Kidney (tissue), 14 donors: ENCODE measurements around the gene BZW2. TPM values are rescaled to one million over a fixed set of nuclear protein-coding genes. Genes with fewer than 3 reads are reported as not detected.

Experiments
- DNase-seq, 5 donors: peaks; one replicate each; pipeline ENCODE4 v3.0.0-alpha.2; 2013 to 2020
- FAIRE-seq: peaks from 2 replicates; lab custom pipeline; 2012; peaks lifted over from hg19 to GRCh38; lab: Jason Lieb, UNC
- H3K27ac ChIP-seq, 2 donors: one replicate each; pipeline ENCODE4 v1.7.0; 2013; ENCODE audit warnings: low read depth in 2 of 2, low read length in 2 of 2, inconsistent platforms in 1 of 2
- H3K27me3 ChIP-seq: one replicate; pipeline ENCODE4 v1.7.1; 2013; ENCODE audit warnings: low read length, inconsistent platforms; ENCODE audit not compliant: control insufficient read depth, insufficient read depth
- H3K36me3 ChIP-seq, 3 donors: one replicate each; pipeline versions ENCODE4 v1.7.0 to v1.7.1; 2013; ENCODE audit warnings: low read length in 3 of 3, control low read depth in 1 of 3, inconsistent platforms in 1 of 3; ENCODE audit not compliant: insufficient read depth in 3 of 3, control insufficient read depth in 2 of 3
- H3K4me1 ChIP-seq, 3 donors: one replicate each; pipeline versions ENCODE4 v1.7.0 to v1.7.1; 2013; ENCODE audit warnings: low read length in 3 of 3, inconsistent platforms in 1 of 3, low read depth in 1 of 3; ENCODE audit not compliant: control insufficient read depth in 2 of 3, insufficient read depth in 2 of 3
- H3K4me3 ChIP-seq, 3 donors: one replicate each; pipeline versions ENCODE4 v1.7.0 to v1.8.1; 2013; ENCODE audit warnings: low read length in 3 of 3, control low read depth in 1 of 3, inconsistent platforms in 1 of 3
- H3K9ac ChIP-seq, 3 donors: one replicate each; pipeline versions ENCODE4 v1.7.0 to v1.7.1; 2013; ENCODE audit warnings: low read length in 3 of 3, control low read depth in 1 of 3, inconsistent platforms in 1 of 3
- H3K9me3 ChIP-seq, 3 donors: one replicate each; pipeline versions ENCODE4 v1.7.0 to v1.7.1; 2013; ENCODE audit warnings: low read length in 3 of 3, control low read depth in 1 of 3, inconsistent platforms in 1 of 3; ENCODE audit not compliant: control insufficient read depth in 2 of 3, insufficient read depth in 1 of 3
- CTCF ChIP-seq: IDR thresholded peaks from 3 replicates; pipeline ENCODE4 v1.5.1; 2012; ENCODE audit warnings: mild to moderate bottlenecking, moderate library complexity, borderline replicate concordance; ENCODE audit not compliant: insufficient read depth; ENCODE audit errors: extremely low read depth
- intact Hi-C: fragments of 100-400 bp; cut with DNase I; formaldehyde crosslinking; loops from one replicate; pipeline ENCODE4 v1.11.1; 2022
- polyA plus RNA-seq: library from polyadenylated mRNA; stranded (reverse); fragments of 350-450 nt; fragmentation: Illumina TruSeq; extraction: RNeasy Lipid Tissue Mini Kit (QIAGEN cat#74804); gene quantifications from one replicate; pipeline ENCODE4 v1.2.3, GENCODE V29; 2014; ENCODE audit warnings: low read depth, low replicate concordance; ENCODE audit not compliant: insufficient read depth
- total RNA-seq: library from RNA; stranded (reverse); fragmentation: NEBNext Ultra II Directional; extraction: Animal tissue kit (Norgen Biotek cat#: 25700); gene quantifications from one replicate; pipeline ENCODE4 v1.2.1, GENCODE V29; 2021
- donor health status: control.
- donor health status: control.
- donor health status: control.
- donor health status: control.
- donor health status: control.
- donor health status: DM: yes; HTN: yes; CAD: no.
- donor health status: Normal renal cell carcinoma (clear cell type).

Gene BZW2
- total and polyA plus RNA-seq, 2 donors from 2014 or later, result 24.8 to 49.1 TPM

GRCh38 chr7:16637379-16637778, 8.6 kb upstream of the BZW2 start:
- intact Hi-C loops, result no loop called here
- Histone ChIP-seq H3K27ac (no peak overlapping the region), H3K27me3 (no peaks in the 10 kb centered on the region), H3K4me3 (no peak overlapping the region), H3K9ac (no peak overlapping the region), H3K4me1 (peaks cover 0 to 5% (median 0%) of the 10 kb centered on the region in 3 donors), H3K36me3 (no peaks in the 10 kb centered on the region), H3K9me3 (no peaks in the 10 kb centered on the region)
- TF ChIP-seq CTCF, result no peak
- FAIRE-seq, result no peak
- DNase-seq, result no peak

GRCh38 chr7:16638282-16639280, 7.4 kb upstream of the BZW2 start:
- intact Hi-C loops, result no loop called here
- H3K27me3 ChIP-seq, result no peaks in the 10 kb centered on the region
- peaks cover 0 to 10% (median 0%) of the 10 kb centered on the region in 3 donors for H3K4me1 ChIP-seq
- H3K36me3 ChIP-seq, result no peaks in the 10 kb centered on the region
- no peaks in the 10 kb centered on the region for H3K9me3 ChIP-seq
- H3K9ac ChIP-seq, result no peak overlapping the region
- FAIRE-seq (no peak), DNase-seq (no peak)
- H3K27ac ChIP-seq, result no peak overlapping the region
- no peak overlapping the region for H3K4me3 ChIP-seq
- TF ChIP-seq CTCF, result no peak

GRCh38 chr7:16644157-16644556, 1.8 kb upstream of the BZW2 start:
- Histone ChIP-seq H3K36me3 (no peaks in the 10 kb centered on the region), H3K27ac (no peak overlapping the region), H3K4me3 (peak overlapping the region; percentile 77 to 92 (median 80)), H3K4me1 (peaks cover 0 to 16% (median 0%) of the 10 kb centered on the region in 3 donors), H3K9me3 (no peaks in the 10 kb centered on the region), H3K9ac (peak overlapping the region; percentile 82 to 86 (median 86)), H3K27me3 (no peaks in the 10 kb centered on the region)
- TF ChIP-seq CTCF, result no peak
- DNase-seq (peak in 1 of 5 donors; percentile 6), FAIRE-seq (no peak)
- intact Hi-C loops, result no loop called here
